Measurements from ENCODE around the gene SF3B6. TPM values are rescaled to one million over a fixed set of nuclear protein-coding genes. Genes with fewer than 3 reads are reported as not detected.
"Not testable (repeated sequence)": the region's sequence is repeated elsewhere in the genome, so short reads cannot be mapped to it uniquely, and the experiment has no call there.

The SF3B6 gene
- total RNA-seq, 1 donor from 2014 or later: 128 TPM

GRCh38 chr2:24107336-24107735, 31.2 kb upstream of the SF3B6 start:
- Mint-ChIP-seq H3K36me3 (ENCODE audit: low read depth) (no peaks in the 10 kb centered on the region), H3K9me3 (peaks cover 30% of the 10 kb centered on the region), H3K27me3 (ENCODE audit: insufficient read depth) (peaks cover 7% of the 10 kb centered on the region), H3K4me1 (ENCODE audit: low read depth) (no peaks in the 10 kb centered on the region), H3K4me3 (no peak overlapping the region), H3K27ac (no peak overlapping the region)
- no peak for DNase-seq (ENCODE audit: low spot score)
- intact Hi-C loops (cut with micrococcal nuclease): no loop called here

- no peak for DNase-seq (ENCODE audit: low spot score)
- peaks cover 30% of the 10 kb centered on the region for H3K9me3 Mint-ChIP-seq
- peaks cover 7% of the 10 kb centered on the region for H3K27me3 Mint-ChIP-seq (ENCODE audit: insufficient read depth)
- intact Hi-C loops (cut with micrococcal nuclease): no loop called here
- H3K36me3 Mint-ChIP-seq (ENCODE audit: low read depth): no peaks in the 10 kb centered on the region
- H3K4me1 Mint-ChIP-seq (ENCODE audit: low read depth): no peaks in the 10 kb centered on the region
- H3K4me3 Mint-ChIP-seq: no peak overlapping the region
- H3K27ac Mint-ChIP-seq: no peak overlapping the region
These were observed 30.7 kb upstream of the SF3B6 start for GRCh38 chr2:24106786-24107185.

GRCh38 chr2:24105816-24106215, 29.7 kb upstream of the SF3B6 start:
- no peak overlapping the region for H3K27ac Mint-ChIP-seq
- H3K4me1 Mint-ChIP-seq (ENCODE audit: low read depth): no peaks in the 10 kb centered on the region
- no peak overlapping the region for H3K4me3 Mint-ChIP-seq
- no peaks in the 10 kb centered on the region for H3K36me3 Mint-ChIP-seq (ENCODE audit: low read depth)
- DNase-seq (ENCODE audit: low spot score): no peak
- H3K9me3 Mint-ChIP-seq: peaks cover 30% of the 10 kb centered on the region
- peaks cover 5% of the 10 kb centered on the region for H3K27me3 Mint-ChIP-seq (ENCODE audit: insufficient read depth)
- intact Hi-C loops (cut with micrococcal nuclease): no loop called here

- no peak overlapping the region for H3K27ac Mint-ChIP-seq
- H3K27me3 Mint-ChIP-seq (ENCODE audit: insufficient read depth): peaks cover 5% of the 10 kb centered on the region
These were observed 28.8 kb upstream of the SF3B6 start for GRCh38 chr2:24104906-24105305.

GRCh38 chr2:24104110-24104650, 28.1 kb upstream of the SF3B6 start:
- peaks cover 1% of the 10 kb centered on the region for H3K36me3 Mint-ChIP-seq (ENCODE audit: low read depth)
- DNase-seq (ENCODE audit: low spot score): no peak
- H3K9me3 Mint-ChIP-seq: peaks cover 26% of the 10 kb centered on the region
- peaks cover 5% of the 10 kb centered on the region for H3K27me3 Mint-ChIP-seq (ENCODE audit: insufficient read depth)
- no peak overlapping the region for H3K4me3 Mint-ChIP-seq
- no peak overlapping the region for H3K27ac Mint-ChIP-seq
- H3K4me1 Mint-ChIP-seq (ENCODE audit: low read depth): no peaks in the 10 kb centered on the region
- intact Hi-C loops (cut with micrococcal nuclease): no loop called here

More at GRCh38 chr2:24104906-24105305, 28.8 kb upstream of the SF3B6 start:
- H3K36me3 Mint-ChIP-seq (ENCODE audit: low read depth): peaks cover 1% of the 10 kb centered on the region
- H3K4me3 Mint-ChIP-seq: no peak overlapping the region
- H3K4me1 Mint-ChIP-seq (ENCODE audit: low read depth): no peaks in the 10 kb centered on the region
- peaks cover 32% of the 10 kb centered on the region for H3K9me3 Mint-ChIP-seq
- DNase-seq (ENCODE audit: low spot score): no peak
- intact Hi-C loops (cut with micrococcal nuclease): no loop called here

- Mint-ChIP-seq H3K36me3 (ENCODE audit: low read depth) (peaks cover 1% of the 10 kb centered on the region), H3K27ac (no peak overlapping the region), H3K4me3 (no peak overlapping the region), H3K9me3 (peaks cover 20% of the 10 kb centered on the region), H3K4me1 (ENCODE audit: low read depth) (no peaks in the 10 kb centered on the region), H3K27me3 (ENCODE audit: insufficient read depth) (peaks cover 5% of the 10 kb centered on the region)
- intact Hi-C loops (cut with micrococcal nuclease): no loop called here
- no peak for DNase-seq (ENCODE audit: low spot score)
These were observed 26.6 kb upstream of the SF3B6 start for GRCh38 chr2:24102677-24103076.

GRCh38 chr2:24101992-24102391, 25.9 kb upstream of the SF3B6 start:
- Mint-ChIP-seq H3K4me1 (ENCODE audit: low read depth) (no peaks in the 10 kb centered on the region), H3K27me3 (ENCODE audit: insufficient read depth) (peaks cover 2% of the 10 kb centered on the region), H3K27ac (no peak overlapping the region), H3K4me3 (no peak overlapping the region), H3K9me3 (peaks cover 14% of the 10 kb centered on the region), H3K36me3 (ENCODE audit: low read depth) (peaks cover 1% of the 10 kb centered on the region)
- DNase-seq (ENCODE audit: low spot score): no peak
- intact Hi-C loops (cut with micrococcal nuclease): no loop called here

- DNase-seq (ENCODE audit: low spot score); H3K4me1 Mint-ChIP-seq (ENCODE audit: low read depth); H3K27me3 Mint-ChIP-seq (ENCODE audit: insufficient read depth); H3K27ac Mint-ChIP-seq; H3K4me3 Mint-ChIP-seq; intact Hi-C loops (cut with micrococcal nuclease); H3K9me3 Mint-ChIP-seq; H3K36me3 Mint-ChIP-seq (ENCODE audit: low read depth): not testable (repeated sequence)
These were observed 24.6 kb upstream of the SF3B6 start for GRCh38 chr2:24100732-24101131.

- DNase-seq (ENCODE audit: low spot score): not testable (repeated sequence)
These were observed 19.1 kb upstream of the SF3B6 start for GRCh38 chr2:24095171-24095677.

GRCh38 chr2:24093270-24093669, 17.1 kb upstream of the SF3B6 start:
- DNase-seq (ENCODE audit: low spot score); H3K27ac Mint-ChIP-seq; intact Hi-C loops (cut with micrococcal nuclease); H3K27me3 Mint-ChIP-seq (ENCODE audit: insufficient read depth); H3K4me3 Mint-ChIP-seq; H3K4me1 Mint-ChIP-seq (ENCODE audit: low read depth); H3K9me3 Mint-ChIP-seq: not testable (repeated sequence)
- H3K36me3 Mint-ChIP-seq (ENCODE audit: low read depth): peaks cover 10% of the 10 kb centered on the region

More at GRCh38 chr2:24095171-24095677, 19.1 kb upstream of the SF3B6 start:
- intact Hi-C loops (cut with micrococcal nuclease); H3K9me3 Mint-ChIP-seq; H3K4me3 Mint-ChIP-seq; H3K27ac Mint-ChIP-seq; H3K36me3 Mint-ChIP-seq (ENCODE audit: low read depth); H3K4me1 Mint-ChIP-seq (ENCODE audit: low read depth); H3K27me3 Mint-ChIP-seq (ENCODE audit: insufficient read depth): not testable (repeated sequence)

GRCh38 chr2:24088821-24089359, 12.8 kb upstream of the SF3B6 start:
- H3K36me3 Mint-ChIP-seq (ENCODE audit: low read depth): peaks cover 6% of the 10 kb centered on the region
- H3K27ac Mint-ChIP-seq: no peak overlapping the region
- intact Hi-C loops (cut with micrococcal nuclease): no loop called here
- no peaks in the 10 kb centered on the region for H3K27me3 Mint-ChIP-seq (ENCODE audit: insufficient read depth)
- H3K4me1 Mint-ChIP-seq (ENCODE audit: low read depth): peaks cover 12% of the 10 kb centered on the region
- no peak for DNase-seq (ENCODE audit: low spot score)
- no peak overlapping the region for H3K4me3 Mint-ChIP-seq
- no peaks in the 10 kb centered on the region for H3K9me3 Mint-ChIP-seq

GRCh38 chr2:24087032-24087431, 10.9 kb upstream of the SF3B6 start:
- Mint-ChIP-seq H3K36me3 (ENCODE audit: low read depth) (peaks cover 6% of the 10 kb centered on the region), H3K4me3 (no peak overlapping the region), H3K4me1 (ENCODE audit: low read depth) (peaks cover 18% of the 10 kb centered on the region), H3K27me3 (ENCODE audit: insufficient read depth) (no peaks in the 10 kb centered on the region), H3K27ac (no peak overlapping the region), H3K9me3 (no peaks in the 10 kb centered on the region)
- intact Hi-C loops (cut with micrococcal nuclease): no loop called here
- DNase-seq (ENCODE audit: low spot score): no peak

GRCh38 chr2:24086241-24086640, 10.1 kb upstream of the SF3B6 start:
- intact Hi-C loops (cut with micrococcal nuclease): no loop called here
- Mint-ChIP-seq H3K9me3 (no peaks in the 10 kb centered on the region), H3K36me3 (ENCODE audit: low read depth) (peaks cover 6% of the 10 kb centered on the region), H3K27me3 (ENCODE audit: insufficient read depth) (no peaks in the 10 kb centered on the region), H3K4me3 (no peak overlapping the region), H3K27ac (no peak overlapping the region), H3K4me1 (ENCODE audit: low read depth) (peaks cover 18% of the 10 kb centered on the region)
- DNase-seq (ENCODE audit: low spot score): no peak

GRCh38 chr2:24085200-24085489, 9.0 kb upstream of the SF3B6 start:
- Mint-ChIP-seq H3K27me3 (ENCODE audit: insufficient read depth) (no peaks in the 10 kb centered on the region), H3K36me3 (ENCODE audit: low read depth) (peaks cover 6% of the 10 kb centered on the region), H3K4me3 (peak overlapping the region; percentile 85), H3K4me1 (ENCODE audit: low read depth) (peaks cover 18% of the 10 kb centered on the region), H3K9me3 (no peaks in the 10 kb centered on the region), H3K27ac (no peak overlapping the region)
- intact Hi-C loops (cut with micrococcal nuclease): loop anchor here (2.0 kb wide), 2 partner anchors 38 to 158 kb away; partner anchors contain the start of genes ATAD2B and WDCP
- DNase-seq (ENCODE audit: low spot score): no peak
